HTR-8/SVneo (cell line): Measurements from ENCODE around the gene ATF7IP2.

Experiments
- DNase-seq: peaks from one replicate; pipeline ENCODE4 v3.0.0; 2011; ENCODE audit warnings: low spot score, mixed read lengths; ENCODE audit not compliant: insufficient read length
- FAIRE-seq: peaks from 2 replicates; lab custom pipeline; 2011; peaks lifted over from hg19 to GRCh38; lab: Jason Lieb, UNC

Gene ATF7IP2

GRCh38 chr16:10529895-10530669 is 144.2 kb downstream of the ATF7IP2 start:
- FAIRE-seq (no peak), DNase-seq (no peak)

- DNase-seq (no peak), FAIRE-seq (no peak)
Measured at GRCh38 chr16:10530685-10531084, 144.8 kb downstream of the ATF7IP2 start.

- no peak for FAIRE-seq
- DNase-seq: no peak
Measured at GRCh38 chr16:10531582-10531981, 145.7 kb downstream of the ATF7IP2 start.
